ENCODE results near the gene CAPS2.

DNA sequence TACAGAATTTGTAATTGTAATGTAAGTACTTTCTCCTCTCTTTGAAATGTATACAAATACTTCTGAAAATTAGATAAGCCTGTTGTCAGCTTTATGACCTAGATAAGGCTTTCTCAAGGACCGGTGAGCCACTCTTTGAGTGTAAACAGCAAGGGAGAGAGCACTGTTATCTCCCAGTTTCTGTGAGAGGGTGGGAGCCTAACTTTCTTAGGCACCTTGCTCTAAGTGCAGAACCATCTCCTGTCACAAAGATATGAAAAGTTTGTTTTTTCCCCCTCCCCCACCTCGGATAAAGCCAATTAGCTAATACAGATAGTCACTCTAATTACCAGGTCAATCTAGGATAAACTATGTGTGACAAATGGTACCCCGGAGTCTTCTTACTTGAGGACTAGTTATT is 35.8 kb downstream of the CAPS2 start:
- TF ChIP-seq, protein P1, sequence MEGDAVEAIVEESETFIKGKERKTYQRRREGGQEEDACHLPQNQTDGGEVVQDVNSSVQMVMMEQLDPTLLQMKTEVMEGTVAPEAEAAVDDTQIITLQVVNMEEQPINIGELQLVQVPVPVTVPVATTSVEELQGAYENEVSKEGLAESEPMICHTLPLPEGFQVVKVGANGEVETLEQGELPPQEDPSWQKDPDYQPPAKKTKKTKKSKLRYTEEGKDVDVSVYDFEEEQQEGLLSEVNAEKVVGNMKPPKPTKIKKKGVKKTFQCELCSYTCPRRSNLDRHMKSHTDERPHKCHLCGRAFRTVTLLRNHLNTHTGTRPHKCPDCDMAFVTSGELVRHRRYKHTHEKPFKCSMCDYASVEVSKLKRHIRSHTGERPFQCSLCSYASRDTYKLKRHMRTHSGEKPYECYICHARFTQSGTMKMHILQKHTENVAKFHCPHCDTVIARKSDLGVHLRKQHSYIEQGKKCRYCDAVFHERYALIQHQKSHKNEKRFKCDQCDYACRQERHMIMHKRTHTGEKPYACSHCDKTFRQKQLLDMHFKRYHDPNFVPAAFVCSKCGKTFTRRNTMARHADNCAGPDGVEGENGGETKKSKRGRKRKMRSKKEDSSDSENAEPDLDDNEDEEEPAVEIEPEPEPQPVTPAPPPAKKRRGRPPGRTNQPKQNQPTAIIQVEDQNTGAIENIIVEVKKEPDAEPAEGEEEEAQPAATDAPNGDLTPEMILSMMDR (conservative IDR thresholded peaks at IDR 0.05; ENCODE audit: low read length) = no peak
- no peak for TF ChIP-seq EZH2phosphoT487 (IDR thresholded peaks at IDR 0.05; ENCODE audit: borderline replicate concordance)
